Stimulated activated CD8-positive, alpha-beta memory T cell treated with anti-CD3 and anti-CD28 coated beads, Interleukin-4, amount 100 ng/mL, for 24 hours (primary cell): ENCODE measurements around the gene REELD1.

Source experiments
- DNase-seq: peaks from one replicate; pipeline ENCODE4 v3.0.0-alpha.2; 2020; ENCODE audit warnings: low read depth

The REELD1 gene

GRCh38 chr4:146214238-146214637, at the start of gene REELD1:
REELD1 (plus strand) TSS chr4:146214538; CDS start chr4:146216953, 2,415 bp downstream.
- DNase-seq, result no peak

- DNase-seq, result no peak
Measured at GRCh38 chr4:146165221-146165620, 49.1 kb upstream of the REELD1 start.

GRCh38 chr4:146165840-146166239, 48.5 kb upstream of the REELD1 start:
- no peak for DNase-seq

- DNase-seq, result no peak
Measured at GRCh38 chr4:146170149-146170548, 44.2 kb upstream of the REELD1 start.

- peak; percentile 69 for DNase-seq
Measured at GRCh38 chr4:146175541-146176453, 38.5 kb upstream of the REELD1 start, which contains the start of gene LSM6. LSM6 (plus strand) TSS chr4:146175718; CDS start chr4:146182922, 7,204 bp downstream.

- no peak for DNase-seq
Measured at GRCh38 chr4:146176891-146177290, 37.4 kb upstream of the REELD1 start.

- DNase-seq, result no peak
Measured at GRCh38 chr4:146178126-146178525, 36.2 kb upstream of the REELD1 start.

- DNase-seq, result no peak
Measured at GRCh38 chr4:146179784-146180370, 34.5 kb upstream of the REELD1 start.

- DNase-seq, result no peak
Measured at GRCh38 chr4:146182443-146182842, 31.9 kb upstream of the REELD1 start.

GRCh38 chr4:146183209-146183608, 31.1 kb upstream of the REELD1 start:
- DNase-seq, result no peak

GRCh38 chr4:146186041-146186440, 28.3 kb upstream of the REELD1 start:
- DNase-seq, result no peak

- no peak for DNase-seq
Measured at GRCh38 chr4:146186596-146186995, 27.7 kb upstream of the REELD1 start.

GRCh38 chr4:146190456-146190855, 23.9 kb upstream of the REELD1 start:
- no peak for DNase-seq

GRCh38 chr4:146191766-146192458, 22.4 kb upstream of the REELD1 start:
- DNase-seq, result no peak

GRCh38 chr4:146193628-146194027, 20.7 kb upstream of the REELD1 start:
- no peak for DNase-seq

GRCh38 chr4:146194212-146194611, 20.1 kb upstream of the REELD1 start:
- no peak for DNase-seq

GRCh38 chr4:146202665-146203064, 11.7 kb upstream of the REELD1 start:
- no peak for DNase-seq

- DNase-seq, result no peak
Measured at GRCh38 chr4:146207410-146207809, 6.9 kb upstream of the REELD1 start.

GRCh38 chr4:146210890-146211289, 3.4 kb upstream of the REELD1 start:
- DNase-seq, result no peak

GRCh38 chr4:146211440-146211839, 2.9 kb upstream of the REELD1 start:
- no peak for DNase-seq

GRCh38 chr4:146212781-146213180, 1.6 kb upstream of the REELD1 start:
- no peak for DNase-seq

- DNase-seq, result no peak
Measured at GRCh38 chr4:146222313-146222712, 8.0 kb downstream of the REELD1 start.
